Esophagus squamous epithelium (tissue), 4 donors: Measurements from ENCODE around the gene B3GALT4.

Source experiments
- CTCF ChIP-seq, 6 experiments: fragments of 450-650 bp in 4 of 6; fragments of 200-600 bp in 2 of 6; sonication (generic) in 2 of 6; IDR thresholded peaks; one replicate each; pipeline ENCODE4 v1.5.1; 2016 to 2019; ENCODE audit warnings: antibody characterized with exemption in 6 of 6, mild to moderate bottlenecking in 4 of 6, moderate library complexity in 4 of 6
- POLR2A ChIP-seq, 4 donors: fragments of 450-650 bp; IDR thresholded peaks; one replicate each; pipeline ENCODE4 v1.6.1; 2017; ENCODE audit warnings: antibody characterized with exemption in 4 of 4, mild to moderate bottlenecking in 4 of 4, moderate library complexity in 3 of 4

- TF ChIP-seq CTCF (IDR thresholded peaks at IDR 0.05), result no peak
- TF ChIP-seq POLR2A (IDR thresholded peaks at IDR 0.05), result no peak
Measured at GRCh38 chr6:33286946-33287914, 10.3 kb downstream of the B3GALT4 start.
